DMS79 (cell line): ENCODE data around the gene IRF7.
"Not testable (repeated sequence)": the region's sequence is repeated elsewhere in the genome, so short reads cannot be mapped to it uniquely, and the experiment has no call there.

Experiments used
- DNase-seq: peaks from one replicate; lab custom pipeline; 2025; lab: John Stamatoyannopoulos, UW

Gene IRF7

GRCh38 chr11:615504-616319, at the start of gene IRF7:
Gene IRF7 (minus strand): TSS chr11:615950. CDS start chr11:615364, 586 bp downstream.
- peak; percentile 66 for DNase-seq

GRCh38 chr11:665062-665703, 49.4 kb upstream of the IRF7 start:
- DNase-seq: no peak

GRCh38 chr11:662689-663274, 47.0 kb upstream of the IRF7 start:
- no peak for DNase-seq

- DNase-seq: no peak
Measured at GRCh38 chr11:660681-661444, 45.1 kb upstream of the IRF7 start.

GRCh38 chr11:660281-660680, 44.5 kb upstream of the IRF7 start:
- DNase-seq: no peak

- DNase-seq: no peak
Measured at GRCh38 chr11:659532-660085, 43.9 kb upstream of the IRF7 start.

- DNase-seq: no peak
Measured at GRCh38 chr11:657691-658126, 42.0 kb upstream of the IRF7 start.

GRCh38 chr11:656866-657265, 41.1 kb upstream of the IRF7 start:
- no peak for DNase-seq

- no peak for DNase-seq
Measured at GRCh38 chr11:656426-656825, 40.7 kb upstream of the IRF7 start.

- DNase-seq: no peak
Measured at GRCh38 chr11:655036-655726, 39.4 kb upstream of the IRF7 start.

GRCh38 chr11:654444-654843, 38.7 kb upstream of the IRF7 start:
- DNase-seq: not testable (repeated sequence)

- DNase-seq: no peak
Measured at GRCh38 chr11:653837-654236, 38.1 kb upstream of the IRF7 start.

- not testable (repeated sequence) for DNase-seq
Measured at GRCh38 chr11:653136-653535, 37.4 kb upstream of the IRF7 start.

- no peak for DNase-seq
Measured at GRCh38 chr11:650482-650881, 34.7 kb upstream of the IRF7 start.

- DNase-seq: not testable (repeated sequence)
Measured at GRCh38 chr11:647672-648158, 32.0 kb upstream of the IRF7 start.

GRCh38 chr11:646214-646613, 30.5 kb upstream of the IRF7 start:
- no peak for DNase-seq

- DNase-seq: no peak
Measured at GRCh38 chr11:645536-645935, 29.8 kb upstream of the IRF7 start.

GRCh38 chr11:643849-644738, 28.3 kb upstream of the IRF7 start:
- DNase-seq: no peak

- no peak for DNase-seq
Measured at GRCh38 chr11:643366-643765, 27.6 kb upstream of the IRF7 start.

- DNase-seq: no peak
Measured at GRCh38 chr11:641806-642370, 26.1 kb upstream of the IRF7 start.
